ENCODE data around the gene CPNE8. TPM values are rescaled to one million over a fixed set of nuclear protein-coding genes. Genes with fewer than 3 reads are reported as not detected.

The CPNE8 gene
- total RNA-seq = 8.7 and 14.3 TPM in 2 replicates

DNA sequence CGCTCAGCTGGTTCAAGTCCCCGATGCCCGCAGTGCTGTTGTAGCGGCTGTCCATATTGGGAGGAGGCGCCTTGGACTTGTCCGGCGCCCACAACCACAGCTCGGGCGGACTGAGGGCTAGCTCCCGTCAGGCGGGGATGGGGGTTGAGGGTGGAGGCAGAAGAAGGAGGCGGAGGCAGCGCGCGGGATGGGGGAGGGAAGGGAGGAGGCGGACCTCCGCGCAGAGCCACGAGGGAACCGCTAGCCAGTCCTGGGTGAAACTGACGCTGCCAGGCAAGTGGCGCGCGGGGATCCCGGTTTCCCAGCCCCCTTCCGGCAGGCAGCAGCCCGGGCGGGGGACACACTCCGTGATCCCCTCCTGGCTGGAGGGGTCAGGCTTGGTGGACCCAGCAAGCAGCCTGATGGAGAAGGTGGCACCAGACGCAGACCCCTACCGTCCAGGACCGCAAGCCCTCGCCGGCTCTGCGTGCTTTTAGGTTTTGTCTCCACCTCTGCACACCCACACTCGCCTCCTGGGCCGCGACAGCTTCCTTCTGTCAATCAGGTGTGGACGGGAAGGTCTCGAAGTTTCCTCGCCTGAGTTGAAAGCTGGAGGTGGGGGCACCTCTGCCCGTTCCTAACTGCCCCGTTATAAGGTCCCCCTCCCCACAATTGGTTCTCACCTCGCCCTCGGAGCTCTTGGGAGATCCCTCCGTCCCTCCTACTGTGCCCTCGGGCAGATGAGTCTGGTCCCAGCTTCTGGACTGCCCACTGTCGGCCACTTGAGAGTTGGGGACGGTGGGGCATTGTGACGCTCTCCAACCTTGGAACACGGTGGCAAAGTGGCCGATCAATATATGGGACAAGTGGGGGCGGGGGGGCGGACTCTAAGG lies at the start of gene CPNE8:
TSS of gene CPNE8 (minus strand) at position 112 of the 872 bp plus-strand sequence. CDS start at position 55, 57 bp downstream.
- DNase-seq (ENCODE audit: low read depth in 2 of 2) = peak; percentile 91

- no peak for DNase-seq (ENCODE audit: low read depth in 2 of 2)
These were observed 49.0 kb upstream of the CPNE8 start for GRCh38 chr12:38954238-38954873.

DNA sequence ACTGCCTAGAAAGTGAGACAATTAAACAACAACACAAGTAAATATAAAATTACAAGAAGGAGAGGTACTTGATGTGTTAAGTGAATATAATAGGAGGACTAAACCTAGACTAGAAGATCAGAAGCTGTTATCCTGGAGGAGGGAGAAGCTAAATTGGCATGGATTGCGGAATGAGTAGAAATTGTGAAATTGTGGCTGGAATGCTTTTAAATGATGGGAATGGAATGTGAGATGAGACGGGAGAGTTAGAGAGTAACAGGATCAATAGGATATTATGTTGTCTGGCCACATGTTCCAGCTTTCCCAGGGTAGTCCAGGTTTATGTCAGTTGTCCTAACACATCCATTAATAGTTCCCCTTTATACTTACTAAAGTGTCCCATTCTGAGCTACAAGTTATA lies 44.0 kb upstream of the CPNE8 start:
- no peak for DNase-seq (ENCODE audit: low read depth in 2 of 2)

GRCh38 chr12:38934686-38935085 lies 29.3 kb upstream of the CPNE8 start:
- DNase-seq (ENCODE audit: low read depth in 2 of 2) = peak in 1 of 2 donors; percentile 39

DNA sequence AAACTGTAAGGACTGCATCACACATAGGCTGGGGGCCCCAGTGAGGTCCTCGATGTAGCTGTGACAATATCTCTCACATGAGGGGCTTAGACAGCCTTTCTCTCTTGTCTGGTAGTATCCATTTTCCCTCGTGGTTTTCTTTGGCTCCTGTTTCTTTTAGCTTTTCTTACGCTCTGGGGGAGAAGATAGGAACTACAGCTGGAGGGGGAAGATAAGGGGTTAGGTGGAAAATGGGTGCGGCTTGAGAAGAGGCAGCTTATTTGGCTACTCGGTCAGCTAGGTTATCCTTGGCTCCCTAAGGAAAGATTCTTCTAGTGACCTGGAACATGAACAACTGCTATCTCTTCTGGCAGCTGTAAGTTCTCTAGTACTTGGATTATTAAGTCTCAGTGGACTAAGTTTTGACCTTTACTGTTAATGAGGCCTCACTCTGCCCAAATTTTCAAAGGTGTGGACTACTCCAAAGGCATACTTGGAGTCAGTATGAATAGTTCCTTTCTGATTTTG lies 28.7 kb upstream of the CPNE8 start:
- DNase-seq (ENCODE audit: low read depth in 2 of 2) = no peak

GRCh38 chr12:38932320-38932719 lies 26.9 kb upstream of the CPNE8 start:
- no peak for DNase-seq (ENCODE audit: low read depth in 2 of 2)

GRCh38 chr12:38931461-38931860 lies 26.1 kb upstream of the CPNE8 start:
- DNase-seq (ENCODE audit: low read depth in 2 of 2) = no peak

DNA sequence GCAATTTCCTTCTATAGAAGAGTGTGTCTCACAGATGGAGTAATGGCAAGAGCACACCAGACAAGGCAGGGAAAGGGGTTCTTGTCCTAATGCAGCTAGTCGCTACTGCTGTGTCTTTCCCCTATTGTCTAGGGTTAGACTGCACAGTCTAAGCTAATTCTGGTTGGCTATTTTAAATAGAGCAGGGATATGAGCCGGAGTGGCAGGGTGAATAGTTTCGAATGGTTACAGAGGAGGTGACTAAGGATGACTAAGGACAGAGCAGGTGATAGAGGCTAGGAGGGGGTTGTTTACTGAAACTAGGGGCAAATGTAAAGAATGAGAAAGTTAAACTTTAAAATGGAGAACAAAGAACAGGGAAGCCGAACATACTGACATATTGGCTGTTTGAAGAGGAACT lies 25.6 kb upstream of the CPNE8 start:
- DNase-seq (ENCODE audit: low read depth in 2 of 2) = no peak

GRCh38 chr12:38926501-38926900 lies 21.1 kb upstream of the CPNE8 start:
- no peak for DNase-seq (ENCODE audit: low read depth in 2 of 2)

- peak; percentile 79 to 82 for DNase-seq (ENCODE audit: low read depth in 2 of 2)
These were observed 15.8 kb upstream of the CPNE8 start for GRCh38 chr12:38921025-38921677.

DNA sequence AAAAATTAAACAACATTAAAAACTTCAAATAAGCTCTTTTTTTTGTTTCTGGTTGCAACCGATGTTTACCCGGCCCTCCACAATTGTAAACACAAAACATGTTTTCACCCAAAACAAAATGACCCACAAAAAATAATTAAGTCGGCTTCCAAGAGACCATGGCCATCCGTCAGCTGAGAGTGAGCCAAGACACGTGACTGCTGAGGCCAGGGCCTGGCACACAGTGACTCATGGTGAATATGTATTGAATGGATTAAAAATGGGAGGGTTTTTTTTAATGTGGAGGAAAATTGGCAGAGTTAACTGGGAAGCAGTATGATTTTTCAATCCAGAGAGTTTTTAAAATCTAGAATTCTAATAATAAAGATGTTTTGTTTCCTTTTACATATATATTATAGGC lies 13.8 kb upstream of the CPNE8 start:
- peak; percentile 30 to 40 for DNase-seq (ENCODE audit: low read depth in 2 of 2)

DNA sequence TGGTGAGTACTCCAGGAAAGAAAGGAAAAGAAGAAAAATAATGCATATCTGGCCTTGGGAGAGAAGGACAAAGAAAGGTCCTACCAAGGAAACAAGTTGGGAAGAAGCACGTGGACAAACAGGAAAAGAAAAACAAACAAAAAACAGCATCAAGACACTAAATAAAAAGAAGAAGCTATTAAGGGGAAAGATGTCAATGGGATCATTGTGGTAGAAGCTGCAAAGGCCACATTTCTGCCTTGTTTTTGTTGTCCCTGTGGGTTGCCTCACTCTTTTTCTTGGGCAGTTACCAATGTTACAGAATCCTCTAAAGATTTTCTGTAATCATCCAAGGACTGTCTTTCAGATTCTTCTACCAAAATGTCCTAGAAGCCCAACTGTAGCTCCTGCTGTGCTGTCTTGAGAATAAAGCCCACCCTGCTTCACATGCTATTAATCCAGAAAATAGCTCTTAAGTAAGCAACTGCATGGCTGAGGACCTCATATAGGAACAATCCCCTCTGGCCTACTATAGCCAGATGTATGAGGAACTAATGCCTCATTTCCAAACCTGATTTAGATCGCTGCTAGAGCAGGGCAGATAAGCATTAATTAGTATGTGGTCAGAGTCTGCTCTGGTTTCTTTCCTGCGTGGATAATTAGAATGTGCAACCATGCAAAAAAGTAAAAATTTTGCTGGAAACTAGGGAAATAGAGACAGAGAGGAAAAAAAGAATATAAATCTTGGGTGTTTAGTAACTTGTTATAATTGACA lies 10.2 kb upstream of the CPNE8 start:
- no peak for DNase-seq (ENCODE audit: low read depth in 2 of 2)

GRCh38 chr12:38912116-38912515 lies 6.7 kb upstream of the CPNE8 start:
- no peak for DNase-seq (ENCODE audit: low read depth in 2 of 2)

- peak; percentile 41 to 51 for DNase-seq (ENCODE audit: low read depth in 2 of 2)
These were observed 6.2 kb upstream of the CPNE8 start for GRCh38 chr12:38911611-38912010.

- no peak for DNase-seq (ENCODE audit: low read depth in 2 of 2)
These were observed 2.0 kb upstream of the CPNE8 start for GRCh38 chr12:38907201-38907923.

DNA sequence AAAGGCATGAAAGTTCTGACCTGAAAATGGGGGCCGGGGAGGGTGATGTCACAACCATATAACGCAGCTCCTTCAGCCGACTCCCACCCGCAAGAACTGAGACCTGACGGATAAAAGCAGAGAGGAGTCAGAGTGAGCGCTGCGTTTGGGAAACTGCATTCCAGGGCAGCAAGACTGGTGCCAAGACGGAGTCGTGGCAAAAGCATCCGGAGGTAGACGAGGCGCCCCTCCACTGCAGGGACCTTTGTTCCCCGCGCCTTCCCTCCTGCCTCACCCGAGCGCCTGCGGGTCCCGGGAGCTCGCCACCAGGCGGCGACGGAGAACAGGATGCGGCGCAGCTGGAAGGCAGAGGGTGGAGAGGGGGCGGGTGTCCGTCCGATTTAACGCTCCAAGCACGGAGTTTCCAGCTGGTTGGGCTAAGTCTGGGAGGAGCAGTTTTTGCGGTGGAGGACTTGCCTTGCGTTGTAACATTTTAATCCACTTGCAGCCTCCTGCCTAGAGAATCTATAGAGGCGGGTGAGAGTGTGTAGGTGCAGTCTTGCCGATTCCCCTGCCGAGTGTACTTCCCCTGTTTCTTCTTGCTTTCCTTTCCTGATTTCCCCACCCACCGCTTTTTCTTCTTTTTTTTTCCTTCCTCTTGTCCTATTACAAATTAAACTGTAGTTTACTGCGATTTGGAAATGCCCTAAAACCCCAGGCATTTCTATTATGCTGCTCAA lies 1.2 kb upstream of the CPNE8 start:
- DNase-seq (ENCODE audit: low read depth in 2 of 2) = peak; percentile 90

- peak; percentile 90 to 98 for DNase-seq (ENCODE audit: low read depth in 2 of 2)
These were observed 583 bp downstream of the CPNE8 start for GRCh38 chr12:38904537-38905479.

- peak; percentile 41 to 69 for DNase-seq (ENCODE audit: low read depth in 2 of 2)
These were observed 1.8 kb downstream of the CPNE8 start for GRCh38 chr12:38903596-38903995.

Measured in lung microvascular endothelial cell (primary cell).